Activated CD8-positive, alpha-beta memory T cell treated with anti-CD3 and anti-CD28 coated beads for 24 hours (primary cell): ENCODE data around the gene GPRIN2.
"Not testable (repeated sequence)": the region's sequence is repeated elsewhere in the genome, so short reads cannot be mapped to it uniquely, and the experiment has no call there.

Experiments
- DNase-seq: peaks from one replicate; pipeline ENCODE4 v3.0.0-alpha.2; 2020

GPRIN2 gene

DNA sequence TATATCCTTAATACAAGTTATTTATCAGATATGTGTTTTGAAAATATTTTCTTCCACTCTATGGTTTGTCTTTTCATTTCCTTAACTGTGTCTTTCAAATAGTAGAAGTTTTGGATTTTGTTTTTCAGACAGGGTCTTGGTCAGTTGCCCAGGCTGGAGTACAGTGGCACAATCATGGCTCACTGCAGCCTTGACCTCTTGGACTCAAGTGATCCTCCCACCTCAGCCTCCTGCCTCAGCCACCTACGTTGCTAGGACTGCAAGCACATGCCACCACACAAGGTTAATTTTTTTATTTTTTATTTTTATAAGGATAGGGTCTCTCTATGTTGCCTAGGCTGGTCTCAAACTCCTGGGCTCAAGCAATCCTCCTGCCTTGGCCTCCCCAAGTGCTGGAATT is 24.2 kb downstream of the GPRIN2 start:
- DNase-seq = not testable (repeated sequence)

- DNase-seq = no peak
Observed at GRCh38 chr10:46530249-46531186, 25.9 kb downstream of the GPRIN2 start.

DNA sequence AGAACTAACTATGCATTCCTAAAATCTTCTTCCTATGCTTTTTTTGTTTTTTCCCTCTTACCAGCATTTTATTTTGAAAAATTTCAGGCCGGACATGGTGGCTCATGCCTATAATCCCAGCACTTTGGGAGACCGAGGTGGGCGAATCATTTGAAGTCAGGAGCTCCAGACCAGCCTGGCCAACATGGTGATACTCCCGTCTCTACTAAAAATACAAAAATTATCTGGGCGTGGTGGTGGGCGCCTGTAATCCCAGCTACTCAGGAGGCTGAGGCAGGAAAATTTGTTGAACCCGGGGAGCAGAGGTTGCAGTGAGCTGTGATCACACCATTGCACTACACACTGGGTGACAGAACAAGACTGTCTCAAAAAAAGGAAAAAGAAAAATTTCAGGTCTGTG is 26.7 kb downstream of the GPRIN2 start:
- not testable (repeated sequence) for DNase-seq

- no peak for DNase-seq
Observed at GRCh38 chr10:46528675-46529615, 27.5 kb downstream of the GPRIN2 start.

DNA sequence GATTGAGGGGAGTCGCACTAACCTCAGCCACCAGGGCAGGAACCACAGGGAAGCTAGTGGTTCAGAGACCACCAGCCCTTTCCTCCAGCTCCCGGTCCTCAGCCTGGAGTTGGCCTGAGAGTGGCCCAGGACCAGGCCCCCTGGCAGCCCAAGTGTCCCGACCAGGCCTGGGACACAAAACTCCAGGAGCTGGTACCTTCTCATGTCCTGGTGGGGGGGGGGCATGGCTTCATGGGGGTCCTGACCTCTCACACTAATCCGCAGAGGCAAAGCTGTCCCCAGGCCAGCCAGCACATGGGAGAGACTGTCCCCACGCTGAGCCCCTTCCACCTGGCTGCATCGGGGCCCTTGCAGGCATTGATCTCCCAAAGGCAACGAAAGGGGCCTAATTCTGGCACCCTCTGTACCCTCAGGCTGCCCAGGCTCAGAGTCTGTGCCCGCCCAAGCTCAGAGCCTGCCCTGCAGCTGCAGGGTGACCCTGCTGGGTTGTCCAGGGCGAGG is 28.2 kb downstream of the GPRIN2 start:
- no peak for DNase-seq

DNA sequence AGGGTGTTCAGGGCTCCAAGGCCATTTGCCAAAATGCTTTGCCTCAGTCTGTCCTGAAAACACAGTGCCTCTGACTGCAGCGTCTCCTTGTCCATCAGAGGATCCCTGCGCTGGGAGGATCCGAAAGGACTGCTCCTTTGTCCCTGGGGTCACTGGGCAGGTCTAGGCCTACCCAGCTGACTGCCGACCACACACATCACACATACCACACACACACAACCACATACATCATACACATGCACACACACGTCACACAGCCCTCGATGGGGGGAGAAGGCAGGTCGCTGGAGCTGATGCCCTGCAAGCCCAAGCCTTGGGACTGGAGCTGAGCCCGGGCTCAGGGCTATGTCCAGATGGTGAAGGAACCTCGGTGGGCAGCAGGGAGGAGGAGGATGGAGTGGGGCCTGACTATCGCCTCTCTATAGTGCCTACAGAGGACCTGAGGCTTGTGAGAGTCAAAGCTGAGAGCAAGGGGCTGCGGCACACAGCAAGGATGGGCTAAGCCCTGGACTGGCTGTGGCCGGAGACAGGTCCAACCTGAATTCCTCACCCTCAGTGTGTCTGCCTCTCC is 29.1 kb downstream of the GPRIN2 start:
- DNase-seq = no peak

GRCh38 chr10:46526682-46527038 is 29.8 kb downstream of the GPRIN2 start:
- no peak for DNase-seq

DNA sequence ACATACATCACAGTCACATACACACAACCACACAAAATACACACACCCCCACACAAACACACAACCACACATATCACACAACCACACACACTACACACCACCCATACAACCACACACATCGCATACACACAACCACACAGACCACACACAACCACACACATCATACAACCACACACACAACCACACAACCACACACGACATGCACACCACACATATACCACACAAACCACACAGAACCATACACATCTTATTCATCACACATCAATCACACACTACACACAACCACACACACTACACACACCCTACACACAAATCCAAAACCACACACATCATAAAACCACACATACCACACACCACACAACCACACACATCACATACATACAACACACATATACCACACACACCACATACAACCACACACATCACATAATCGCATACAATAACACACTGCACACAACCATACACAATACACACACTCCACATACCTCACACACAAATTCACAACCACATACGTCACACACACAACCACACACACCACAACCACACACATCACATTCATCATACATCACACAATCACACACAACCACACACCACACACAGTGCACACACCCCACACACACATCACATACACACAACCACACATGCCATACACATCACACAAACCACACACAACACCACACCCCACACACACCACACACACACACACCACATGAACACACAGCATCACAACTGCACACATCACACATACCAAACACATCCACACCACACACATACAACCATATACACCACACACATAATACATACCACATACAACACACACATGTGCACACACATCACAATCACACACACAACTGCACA is 30.4 kb downstream of the GPRIN2 start:
- DNase-seq = no peak

DNA sequence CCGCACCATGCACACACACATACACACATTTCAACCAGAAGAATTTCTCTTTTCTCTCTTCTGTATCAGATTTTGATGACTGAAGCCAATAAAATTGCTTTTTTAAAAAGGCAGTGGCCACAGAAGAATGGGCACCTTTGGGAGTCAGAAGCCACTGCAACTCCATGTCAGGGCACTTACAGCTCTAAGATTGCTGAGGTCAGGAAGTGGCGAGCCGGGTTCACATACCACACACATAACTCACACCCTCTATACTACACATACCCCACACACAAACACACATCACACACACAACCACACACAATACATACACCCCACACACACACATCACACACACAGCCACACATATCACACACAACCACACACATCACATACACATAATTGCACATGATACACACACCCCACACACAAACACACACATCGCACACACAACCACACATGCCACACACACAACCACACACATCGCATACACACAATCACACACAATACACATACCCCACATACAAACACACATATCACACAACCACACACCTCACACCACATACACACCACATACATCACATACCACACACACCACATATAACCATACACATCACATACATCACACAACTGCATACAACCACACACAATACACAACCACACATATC is 31.2 kb downstream of the GPRIN2 start:
- DNase-seq = no peak

DNA sequence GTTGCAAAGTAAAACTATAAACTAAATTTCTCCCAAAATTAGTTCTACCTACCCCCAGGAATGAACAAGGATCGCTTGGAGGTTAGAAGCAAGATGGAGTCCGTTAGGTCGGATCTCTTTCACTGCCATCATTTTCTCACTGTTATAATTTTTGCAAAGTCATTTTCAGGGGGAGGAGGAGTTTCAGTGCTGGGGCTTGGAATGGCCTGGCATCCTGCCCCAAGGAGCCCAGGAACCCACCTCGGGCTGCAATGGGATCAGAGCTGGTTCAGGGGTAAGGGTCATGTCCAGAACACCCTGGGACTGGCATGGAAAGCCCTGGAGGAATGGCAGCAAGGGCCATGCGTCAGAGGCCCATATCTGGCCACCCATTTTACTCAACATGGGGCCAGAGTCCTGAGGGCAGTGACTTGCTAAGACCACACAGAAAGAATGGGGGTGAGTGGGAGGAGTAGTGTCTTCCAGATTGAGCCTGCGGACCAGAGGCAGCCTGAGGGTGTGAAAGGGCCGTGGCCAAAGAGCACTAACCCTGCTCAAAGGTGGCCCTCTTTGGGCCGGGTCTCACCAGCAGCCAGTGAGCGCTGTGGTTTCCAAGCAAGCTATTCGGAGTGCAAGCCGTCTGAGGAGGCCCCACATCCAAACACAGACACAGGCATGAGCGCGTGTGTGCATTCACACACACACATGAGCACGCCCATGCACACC is 31.8 kb downstream of the GPRIN2 start:
- no peak for DNase-seq

- DNase-seq = no peak
Observed at GRCh38 chr10:46523962-46524471, 32.4 kb downstream of the GPRIN2 start.

DNA sequence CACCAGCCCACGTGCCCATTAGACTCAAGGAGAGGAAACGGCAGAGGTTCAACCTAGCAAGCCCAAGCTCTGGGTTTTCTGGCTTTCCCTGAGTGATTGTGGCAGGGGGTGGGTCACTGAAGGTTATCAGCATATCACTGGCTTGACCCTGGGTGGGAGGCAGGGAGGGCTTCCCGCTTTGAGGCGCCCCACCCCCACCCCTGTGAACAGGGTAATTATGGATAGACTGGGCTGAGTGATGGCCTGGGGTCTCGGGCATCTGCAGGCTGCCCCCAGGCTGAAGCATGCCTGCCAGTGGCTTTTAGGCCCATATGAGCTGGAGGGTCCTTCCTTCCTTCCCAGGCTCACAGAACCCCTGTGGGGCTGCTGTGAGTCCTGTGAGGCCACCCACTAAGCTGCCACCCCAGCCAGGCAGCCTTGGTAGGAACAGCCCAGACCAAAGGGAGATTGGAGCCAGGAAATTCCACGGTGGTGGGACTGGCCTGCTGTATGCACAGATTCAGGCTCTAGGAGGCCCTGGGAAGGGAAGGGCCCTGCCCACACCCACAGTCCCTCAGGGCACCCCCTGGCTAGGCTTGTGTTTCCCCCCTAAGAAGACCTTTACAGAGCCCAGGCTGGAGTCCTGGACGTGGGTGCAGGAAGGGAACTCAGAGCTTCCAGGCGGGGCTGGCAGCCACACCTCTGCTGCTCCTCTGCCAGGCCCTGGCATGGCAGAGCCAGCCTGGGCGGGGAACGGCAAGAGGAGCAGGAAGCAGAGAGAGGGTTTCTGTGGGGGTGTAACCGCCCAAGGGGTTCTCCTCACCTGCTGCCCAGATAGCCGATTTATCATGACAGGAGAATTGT is 33.1 kb downstream of the GPRIN2 start:
- DNase-seq = peak; percentile 53

- DNase-seq = peak; percentile 53
Observed at GRCh38 chr10:46522295-46523118, 34.0 kb downstream of the GPRIN2 start.

DNA sequence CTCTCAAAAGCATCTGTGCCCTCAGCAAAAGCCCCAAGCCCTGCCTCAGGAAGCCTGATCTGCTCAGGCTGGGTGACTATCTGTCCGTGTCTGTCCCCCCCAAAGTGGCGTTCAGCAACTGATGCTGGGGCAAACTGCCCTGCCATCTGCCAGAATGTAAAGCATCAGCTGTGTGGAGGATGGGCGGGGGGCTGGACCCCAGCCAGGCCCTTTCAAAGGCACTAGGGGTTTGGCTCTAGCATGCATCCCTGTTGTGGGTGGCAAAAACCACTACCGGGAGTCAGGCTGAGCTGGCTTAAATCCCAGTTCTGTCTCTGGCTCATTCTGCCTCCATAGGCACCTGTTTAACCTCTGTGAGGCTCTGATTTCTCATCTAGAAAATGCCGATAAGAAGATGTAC is 35.5 kb downstream of the GPRIN2 start:
- peak; percentile 47 for DNase-seq

DNA sequence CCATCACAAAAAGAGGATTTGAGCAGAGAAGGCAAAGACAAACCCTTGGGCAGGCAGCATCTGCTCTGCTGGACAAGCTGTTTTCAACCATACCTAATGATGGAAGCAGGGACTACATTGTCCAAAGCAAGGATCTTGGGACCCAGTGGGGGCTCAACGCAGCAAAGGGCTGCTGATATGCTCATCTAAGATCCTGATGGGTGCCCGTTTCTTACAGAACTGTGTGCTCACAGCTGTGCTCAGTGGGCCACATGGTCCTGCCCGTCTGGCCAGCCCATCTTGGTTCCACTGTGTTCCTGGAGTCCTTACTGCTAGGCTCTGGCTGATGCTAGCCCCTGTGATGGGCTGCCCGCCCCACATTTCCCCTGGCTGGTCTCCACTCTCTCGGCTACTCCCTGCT is 36.1 kb downstream of the GPRIN2 start:
- peak; percentile 52 for DNase-seq

DNA sequence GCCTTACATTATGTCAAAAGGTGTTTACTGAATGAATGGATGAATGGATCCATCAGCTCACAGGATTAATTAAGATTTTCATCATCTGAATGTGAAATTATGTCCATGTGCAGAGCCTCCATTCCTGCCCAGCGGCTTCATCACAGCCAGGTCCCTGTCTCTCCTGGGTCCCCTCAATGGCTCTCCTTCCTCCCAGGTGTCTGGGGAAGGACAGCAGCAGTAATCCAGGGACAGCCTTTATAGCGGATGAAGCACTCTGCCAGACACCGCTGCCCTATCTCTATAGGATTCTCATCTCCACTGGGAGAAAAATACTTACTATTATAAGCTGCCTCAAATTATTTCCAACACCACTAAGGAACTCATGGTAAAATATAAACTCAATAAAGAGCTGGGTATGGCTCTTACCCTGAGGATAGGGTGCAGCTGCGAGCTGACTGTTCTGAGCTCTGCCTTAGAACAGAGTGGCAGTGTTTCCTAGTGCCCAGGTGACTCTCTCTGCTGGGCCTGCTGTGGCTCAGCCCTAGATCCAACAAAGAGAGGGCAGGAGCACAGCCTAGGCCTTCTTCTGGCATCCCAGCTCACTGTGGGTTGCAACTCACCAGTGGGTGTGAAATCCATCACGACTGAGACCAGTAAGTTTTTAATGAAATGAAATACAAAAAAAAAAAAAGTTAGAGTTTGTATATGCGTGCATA is 38.3 kb downstream of the GPRIN2 start:
- DNase-seq = no peak

- DNase-seq = no peak
Observed at GRCh38 chr10:46517541-46517940, 38.9 kb downstream of the GPRIN2 start.
